Retinal pigment epithelial cell (primary cell): ENCODE measurements around the gene BACH2.
"Not testable (repeated sequence)": the region's sequence is repeated elsewhere in the genome, so short reads cannot be mapped to it uniquely, and the experiment has no call there.

ENCODE experiments used
- DNase-seq: peaks from one replicate; pipeline ENCODE4 v3.0.0-alpha.2; 2010; ENCODE audit warnings: low read depth
- H3K4me3 ChIP-seq: 2 replicates; pipeline ENCODE4 v1.5.1; 2011; ENCODE audit warnings: mild to moderate bottlenecking, low read length, control low read depth, moderate library complexity
- TF ChIP-seq, protein P1 (sequence below): conservative IDR thresholded peaks from 2 replicates; pipeline ENCODE4 v1.5.1; 2011; ENCODE audit warnings: low read depth, low read length, control low read depth, inconsistent platforms

Gene BACH2

DNA sequence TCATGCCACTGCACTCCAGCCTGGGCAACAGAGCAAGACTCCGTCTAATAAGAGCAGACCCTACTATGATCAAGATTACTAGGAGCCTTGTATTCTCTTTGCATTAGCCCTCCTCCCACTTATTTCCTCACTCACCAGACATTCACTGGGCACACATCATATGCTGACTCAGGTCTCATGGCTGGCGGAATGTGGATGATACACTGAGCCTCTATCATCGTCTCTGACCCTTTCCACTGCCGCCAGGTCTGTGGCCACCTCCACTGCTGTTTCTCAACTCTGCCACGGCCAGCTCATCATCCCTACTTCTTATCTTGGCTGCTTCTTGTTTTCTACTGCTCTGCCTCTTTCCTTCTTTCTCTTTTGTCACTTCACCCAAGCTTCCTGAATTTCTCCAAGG, 161.0 kb downstream of the BACH2 start:
- no peak for DNase-seq
- TF ChIP-seq, protein P1, sequence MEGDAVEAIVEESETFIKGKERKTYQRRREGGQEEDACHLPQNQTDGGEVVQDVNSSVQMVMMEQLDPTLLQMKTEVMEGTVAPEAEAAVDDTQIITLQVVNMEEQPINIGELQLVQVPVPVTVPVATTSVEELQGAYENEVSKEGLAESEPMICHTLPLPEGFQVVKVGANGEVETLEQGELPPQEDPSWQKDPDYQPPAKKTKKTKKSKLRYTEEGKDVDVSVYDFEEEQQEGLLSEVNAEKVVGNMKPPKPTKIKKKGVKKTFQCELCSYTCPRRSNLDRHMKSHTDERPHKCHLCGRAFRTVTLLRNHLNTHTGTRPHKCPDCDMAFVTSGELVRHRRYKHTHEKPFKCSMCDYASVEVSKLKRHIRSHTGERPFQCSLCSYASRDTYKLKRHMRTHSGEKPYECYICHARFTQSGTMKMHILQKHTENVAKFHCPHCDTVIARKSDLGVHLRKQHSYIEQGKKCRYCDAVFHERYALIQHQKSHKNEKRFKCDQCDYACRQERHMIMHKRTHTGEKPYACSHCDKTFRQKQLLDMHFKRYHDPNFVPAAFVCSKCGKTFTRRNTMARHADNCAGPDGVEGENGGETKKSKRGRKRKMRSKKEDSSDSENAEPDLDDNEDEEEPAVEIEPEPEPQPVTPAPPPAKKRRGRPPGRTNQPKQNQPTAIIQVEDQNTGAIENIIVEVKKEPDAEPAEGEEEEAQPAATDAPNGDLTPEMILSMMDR = no peak
- no peak overlapping the region for H3K4me3 ChIP-seq

DNA sequence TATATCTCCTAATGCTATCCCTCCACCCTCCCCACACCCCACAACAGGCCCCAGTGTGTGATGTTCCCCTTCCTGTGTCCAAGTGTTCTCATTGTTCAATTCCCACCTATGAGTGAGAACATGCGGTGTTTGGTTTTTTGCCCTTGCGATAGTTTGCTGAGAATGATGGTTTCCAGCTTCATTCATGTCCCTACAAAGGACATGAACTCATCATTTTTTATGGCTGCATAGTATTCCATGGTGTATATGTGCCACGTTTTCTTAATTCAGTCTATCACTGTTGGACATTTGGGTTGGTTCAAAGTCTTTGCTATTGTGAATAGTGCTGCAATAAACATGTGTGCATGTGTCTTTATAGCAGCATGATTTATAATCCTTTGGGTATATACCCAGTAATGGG, 163.0 kb downstream of the BACH2 start:
- not testable (repeated sequence) for H3K4me3 ChIP-seq, DNase-seq

DNA sequence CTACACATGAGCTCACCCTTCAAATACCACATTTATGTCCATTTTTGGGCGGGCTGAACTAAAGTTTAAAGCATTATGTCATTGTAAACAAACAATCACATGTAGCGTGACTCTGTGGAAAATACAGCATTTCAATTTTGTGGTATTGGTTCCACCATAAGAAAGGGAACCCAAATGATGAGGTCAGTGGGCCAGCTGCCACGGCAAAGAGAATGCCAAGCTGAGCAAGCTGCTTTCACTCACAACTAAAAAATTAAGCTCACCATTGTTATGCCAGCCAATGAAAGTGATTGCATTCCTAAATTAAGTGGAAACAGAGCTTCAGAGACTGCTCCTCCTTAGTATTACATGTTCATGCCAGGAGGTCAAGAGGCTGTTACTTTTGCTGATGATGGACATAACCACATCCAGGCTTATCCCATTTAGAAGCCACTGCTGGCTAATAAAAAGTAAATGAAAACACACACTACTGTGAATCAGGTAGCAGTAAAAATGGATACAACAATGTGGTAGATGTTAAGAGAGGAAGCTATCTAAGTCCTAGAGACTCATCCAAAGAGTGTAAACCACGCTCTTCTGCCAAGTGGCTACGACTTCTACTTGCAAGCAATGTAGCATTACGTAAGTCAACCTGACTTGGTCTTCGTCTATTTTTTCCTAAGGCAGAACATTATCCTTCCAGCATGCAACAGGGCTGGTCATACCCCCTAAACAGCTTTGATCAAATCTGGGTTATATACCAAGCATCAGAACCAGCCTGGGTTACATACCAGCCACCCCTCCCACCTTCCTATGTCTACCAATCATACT, 164.8 kb downstream of the BACH2 start:
- TF ChIP-seq, protein P1 = no peak
- DNase-seq = no peak
- H3K4me3 ChIP-seq = no peak overlapping the region

DNA sequence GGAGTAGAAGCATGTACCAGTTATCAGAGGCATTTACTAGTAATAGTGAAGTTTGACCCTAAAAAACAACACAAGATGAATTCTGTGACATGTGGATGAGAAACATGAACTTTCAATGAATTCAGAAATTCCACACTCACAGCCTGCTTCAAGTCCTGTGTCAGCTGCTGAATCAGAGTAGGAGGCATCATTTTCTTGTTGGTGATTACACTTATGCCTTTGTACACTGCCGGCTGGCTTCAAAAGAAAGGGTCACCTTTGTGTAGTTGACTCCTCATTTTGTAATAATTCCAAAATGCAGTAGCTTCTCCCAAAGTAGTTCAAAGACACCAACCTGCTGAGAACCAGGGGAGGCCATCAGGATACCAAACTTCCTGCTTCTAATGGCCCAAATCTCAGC, 165.5 kb downstream of the BACH2 start:
- no peak for DNase-seq
- TF ChIP-seq, protein P1 = no peak
- no peak overlapping the region for H3K4me3 ChIP-seq

DNA sequence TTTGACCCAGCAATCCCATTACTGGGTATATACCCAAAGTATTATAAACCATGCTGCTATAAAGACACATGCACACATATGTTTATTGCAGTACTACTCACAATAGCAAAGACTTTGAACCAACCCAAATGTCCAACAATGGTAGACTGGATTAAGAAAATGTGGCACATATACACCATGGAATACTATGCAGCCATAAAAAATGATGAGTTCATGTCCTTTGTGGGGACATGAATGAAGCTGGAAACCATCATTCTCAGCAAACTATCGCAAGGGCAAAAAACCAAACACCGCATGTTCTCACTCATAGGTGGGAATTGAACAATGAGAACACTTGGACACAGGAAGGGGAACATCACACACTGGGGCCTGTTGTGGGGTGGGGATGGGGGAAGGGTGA, 168.0 kb downstream of the BACH2 start:
- not testable (repeated sequence) for DNase-seq, H3K4me3 ChIP-seq

DNA sequence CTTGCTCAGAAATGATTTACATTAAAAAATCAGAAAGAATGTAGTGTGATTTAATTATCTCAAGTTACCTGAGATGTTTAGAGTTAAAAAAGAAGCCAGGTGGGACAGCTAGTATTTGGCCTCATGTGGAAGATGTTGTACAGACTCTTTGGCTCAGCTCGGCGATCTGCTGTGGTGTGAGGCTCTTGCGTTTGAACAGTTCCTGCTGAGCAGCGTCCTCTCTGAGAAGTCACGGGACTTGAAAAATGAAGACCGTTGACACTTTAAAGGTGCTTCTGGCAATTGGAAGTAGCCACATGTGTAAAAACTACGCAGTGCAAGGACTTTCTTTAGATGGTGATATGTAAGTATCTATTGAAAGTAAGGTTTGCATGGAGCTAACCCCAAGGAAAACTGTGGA, 169.0 kb downstream of the BACH2 start:
- no peak overlapping the region for H3K4me3 ChIP-seq
- DNase-seq = no peak
- TF ChIP-seq, protein P1 = no peak

DNA sequence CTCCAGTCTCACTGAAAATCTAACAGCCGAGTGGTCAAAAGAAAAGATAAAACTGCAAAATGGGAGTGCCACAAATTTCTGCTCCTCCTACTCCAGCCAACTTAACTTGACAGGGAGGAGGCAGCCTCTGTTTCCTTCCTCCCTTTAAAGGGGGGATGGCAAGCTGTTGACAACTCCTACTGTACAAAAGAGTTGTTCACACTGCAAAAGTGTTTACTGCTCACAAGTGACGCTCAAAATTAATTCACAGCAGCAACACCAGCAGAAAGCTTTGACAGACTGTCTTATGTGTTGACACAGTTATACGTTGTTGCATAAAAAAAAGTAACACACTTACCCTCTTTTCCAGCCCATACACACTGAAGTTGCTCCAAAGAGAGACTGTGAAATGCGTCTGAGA, 169.8 kb downstream of the BACH2 start:
- DNase-seq = no peak
- TF ChIP-seq, protein P1 = no peak
- no peak overlapping the region for H3K4me3 ChIP-seq

DNA sequence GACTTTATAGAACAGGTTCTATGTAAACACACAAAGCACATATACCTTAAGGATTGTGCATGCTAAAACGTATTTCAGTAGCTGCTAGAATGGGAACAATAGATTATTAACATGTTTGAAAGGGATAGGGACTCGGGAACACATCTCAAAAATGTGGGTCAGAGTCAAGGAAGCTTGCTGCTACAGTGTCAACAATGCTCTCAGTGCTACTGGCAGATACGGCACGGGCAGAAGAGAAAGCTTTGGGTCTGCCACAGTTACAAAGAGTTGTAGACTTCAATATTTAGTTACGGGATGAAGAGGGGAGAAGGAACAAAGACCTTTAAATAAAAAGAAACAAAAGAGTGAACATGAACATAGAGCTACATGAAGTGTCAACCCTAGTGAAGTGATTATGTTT, 170.5 kb downstream of the BACH2 start:
- no peak for DNase-seq
- no peak overlapping the region for H3K4me3 ChIP-seq
- TF ChIP-seq, protein P1 = no peak
